Heart left ventricle (tissue), 16 donors: ENCODE measurements around the gene ZDBF2. TPM values are rescaled to one million over a fixed set of nuclear protein-coding genes. Genes with fewer than 3 reads are reported as not detected.

Source experiments
- ATAC-seq, 4 donors: fragments of 200-7000 bp; cut with Tn5 transposase; one replicate each; pipeline ENCODE4 v1.9.1; 2020 to 2022; ENCODE audit warnings: moderate library complexity in 4 of 4, mild to moderate bottlenecking in 3 of 4, moderate number of reproducible peaks in 1 of 4
- DNase-seq, 5 donors: peaks; one replicate each; pipeline ENCODE4 v3.0.0-alpha.2; 2020
- H3K27ac ChIP-seq, 12 donors: fragments of 200-600 bp; sonication (generic) in 4 of 12; one replicate each; pipeline versions ENCODE4 v1.5.0 to v1.8.0; 2016 to 2022; ENCODE audit warnings: mild to moderate bottlenecking in 2 of 12
- H3K27me3 ChIP-seq, 9 donors: fragments of 200-600 bp; sonication (generic) in 2 of 9; one replicate each; pipeline versions ENCODE4 v1.5.1 to v1.8.0; 2016 to 2022; ENCODE audit warnings: mild to moderate bottlenecking in 3 of 9
- H3K36me3 ChIP-seq, 9 donors: fragments of 200-600 bp; sonication (generic) in 2 of 9; one replicate each; pipeline versions ENCODE4 v1.5.0 to v1.8.0; 2018 to 2022; ENCODE audit warnings: mild to moderate bottlenecking in 2 of 9
- H3K4me1 ChIP-seq, 12 donors: fragments of 200-600 bp; sonication (generic) in 4 of 12; one replicate each; pipeline versions ENCODE4 v1.5.0 to v1.8.0; 2016 to 2022; ENCODE audit warnings: mild to moderate bottlenecking in 3 of 12
- H3K4me3 ChIP-seq, 12 donors: fragments of 200-600 bp; sonication (generic) in 4 of 12; one replicate each; pipeline versions ENCODE4 v1.5.0 to v1.8.0; 2017 to 2022; ENCODE audit warnings: mild to moderate bottlenecking in 9 of 12, moderate library complexity in 4 of 12
- H3K9me3 ChIP-seq, 12 donors: fragments of 200-600 bp; sonication (generic) in 4 of 12; one replicate each; pipeline versions ENCODE4 v1.5.0 to v1.8.0; 2016 to 2022; ENCODE audit warnings: mild to moderate bottlenecking in 1 of 12
- CTCF ChIP-seq, 12 donors: fragments of 200-600 bp; sonication (generic) in 4 of 12; IDR thresholded peaks; one replicate each; pipeline versions ENCODE4 v1.5.0 to v1.8.0; 2018 to 2022; ENCODE audit warnings: antibody characterized with exemption in 12 of 12, mild to moderate bottlenecking in 5 of 12
- POLR2A ChIP-seq, 2 donors: fragments of 450-650 bp; IDR thresholded peaks; one replicate each; pipeline ENCODE4 v1.6.1; 2017; ENCODE audit warnings: antibody characterized with exemption in 2 of 2, mild to moderate bottlenecking in 2 of 2, moderate library complexity in 2 of 2
- WGBS, 4 donors: extraction: QIAGEN DNeasy Blood & Tissue Kit in 2 of 4; methylation state at CpG; one replicate each; pipeline versions ENCODE4 v1.1.5 to v1.1.7; 2013 to 2018; 5-methylcytosine and 5-hydroxymethylcytosine counted together
- intact Hi-C, 10 donors: fragments of 100-400 bp; cut with DNase I; formaldehyde crosslinking; loops; one replicate each; pipeline versions ENCODE4 v1.11.1 to v1.14.2; 2022
- polyA plus RNA-seq, 2 donors: library from polyadenylated mRNA; stranded (reverse); fragments of 200-250 nt; gene quantifications; one replicate each; pipeline ENCODE4 v1.2.3, GENCODE V29; 2013
- total RNA-seq, 9 donors: library from RNA; depleted of rRNA in 2 of 9; stranded (reverse); fragments of >200 nt in 2 of 9; fragmentation: NEBNext Ultra II Directional in 3 of 9; extraction: Animal tissue kit (Norgen Biotek cat#: 25700) in 3 of 9; gene quantifications; one replicate each; pipeline versions ENCODE4 v1.1.0 to v1.2.4, GENCODE V29; 2016 to 2023
- donor health status: ischemic (EF 13 %, LVEDD 7.1; RV severe dilation, severe dysfunction).
- donor health status: healthy with polysubstance abuse.
- donor health status: DM: no; HTN: yes; CAD: no.
- donor health status: DM: no; HTN: no; CAD: no.
- donor health status: ischemic (EF 25% LVEDD 6.9; RV normal size, moderate dysfunction).
- donor health status: ischemic (EF 25% LVEDD 5.7; RV mildly dilated, moderate dysfunction).
- donor health status: healthy.
- donor health status: DM: yes; HTN: yes; CAD: no.
- donor health status: ischemic (EF 35%, LVEDD 5.7; RV mildly dilated, moderate dysfunction).
- donor health status: nonischemic (EF 11% LVEDD 7.7; RV severe dilation, severe dysfunction).
- donor health status: DM: yes; HTN: yes; CAD: no.
- donor health status: PGD.
- donor health status: ischemic (EF 29% LVEDD 5.4; RV normal size, mild dysfunction).
- donor health status: nonischemic (EF 23%, LVEDD 6.1; RV moderate dilation, normal function).

The ZDBF2 gene
- total and polyA plus RNA-seq, 11 donors = 1.2 to 14.8 (median 7.9) TPM

- Histone ChIP-seq H3K9me3 (no peaks in the 10 kb centered on the region), H3K36me3 (no peaks in the 10 kb centered on the region), H3K4me1 (peaks cover 0 to 3% (median 0%) of the 10 kb centered on the region in 12 donors), H3K27ac (no peak overlapping the region), H3K27me3 (no peaks in the 10 kb centered on the region), H3K4me3 (no peak overlapping the region)
- WGBS, 4 donors = 85 to 100% (median 92%) methylated on average over 2 of the region's 2 CpGs
- no peak for ATAC-seq
- TF ChIP-seq POLR2A (IDR thresholded peaks at IDR 0.05) = no peak
- DNase-seq = no peak
- intact Hi-C loops = no loop called here
Measured at GRCh38 chr2:206336861-206337260, 62.4 kb downstream of the ZDBF2 start.

GRCh38 chr2:206337956-206338355 is 63.5 kb downstream of the ZDBF2 start:
- DNase-seq (no peak), ATAC-seq (no peak)
- Histone ChIP-seq H3K27ac (no peak overlapping the region), H3K27me3 (no peaks in the 10 kb centered on the region), H3K4me3 (no peak overlapping the region), H3K36me3 (no peaks in the 10 kb centered on the region), H3K9me3 (no peaks in the 10 kb centered on the region), H3K4me1 (peaks cover 0 to 3% (median 0%) of the 10 kb centered on the region in 12 donors)
- TF ChIP-seq POLR2A (IDR thresholded peaks at IDR 0.05) (no peak), CTCF (IDR thresholded peaks at IDR 0.05) (no peak)
- WGBS, 4 donors = 58 to 87% (median 70%) methylated on average over 1 of the region's 1 CpG
- intact Hi-C loops = no loop called here

GRCh38 chr2:206341396-206341795 is 66.9 kb downstream of the ZDBF2 start:
- Histone ChIP-seq H3K9me3 (no peaks in the 10 kb centered on the region), H3K36me3 (no peaks in the 10 kb centered on the region), H3K4me3 (no peak overlapping the region), H3K27ac (no peak overlapping the region), H3K4me1 (peaks cover 0 to 3% (median 0%) of the 10 kb centered on the region in 12 donors), H3K27me3 (no peaks in the 10 kb centered on the region)
- ATAC-seq (no peak), DNase-seq (no peak)
- WGBS, 4 donors = 30 to 51% (median 39%) methylated on average over 4 of the region's 4 CpGs
- TF ChIP-seq CTCF (IDR thresholded peaks at IDR 0.05) (no peak), POLR2A (IDR thresholded peaks at IDR 0.05) (no peak)
- intact Hi-C loops = no loop called here

- ATAC-seq (no peak), DNase-seq (no peak)
- peaks cover 0 to 2% (median 0%) of the 10 kb centered on the region in 12 donors for H3K4me1 ChIP-seq
- TF ChIP-seq POLR2A (IDR thresholded peaks at IDR 0.05) = no peak
- TF ChIP-seq CTCF (IDR thresholded peaks at IDR 0.05) = no peak
- H3K9me3 ChIP-seq = no peaks in the 10 kb centered on the region
- no peaks in the 10 kb centered on the region for H3K27me3 ChIP-seq
- intact Hi-C loops = no loop called here
- 84 to 89% (median 87%) methylated on average over 4 of the region's 4 CpGs for WGBS, 4 donors
- H3K27ac ChIP-seq = no peak overlapping the region
- H3K4me3 ChIP-seq = no peak overlapping the region
- H3K36me3 ChIP-seq = no peaks in the 10 kb centered on the region
Measured at GRCh38 chr2:206343144-206343543, 68.7 kb downstream of the ZDBF2 start.

- Histone ChIP-seq H3K4me3 (no peak overlapping the region), H3K36me3 (no peaks in the 10 kb centered on the region), H3K27me3 (no peaks in the 10 kb centered on the region), H3K9me3 (no peaks in the 10 kb centered on the region), H3K4me1 (no peaks in the 10 kb centered on the region), H3K27ac (no peak overlapping the region)
- no peak for ATAC-seq
- TF ChIP-seq POLR2A (IDR thresholded peaks at IDR 0.05) (no peak), CTCF (IDR thresholded peaks at IDR 0.05) (no peak)
- DNase-seq = no peak
- intact Hi-C loops = no loop called here
- 71 to 97% (median 88%) methylated on average over 1 of the region's 1 CpG for WGBS, 4 donors
Measured at GRCh38 chr2:206343816-206344215, 69.4 kb downstream of the ZDBF2 start.
